WTC11 (cell line): ENCODE results near the gene MTHFD1L. TPM values are rescaled to one million over a fixed set of nuclear protein-coding genes. Genes with fewer than 3 reads are reported as not detected.

Experiments used
- ATAC-seq: fragments of 200-7000 bp; cut with Tn5 transposase; 2 replicates; pipeline ENCODE4 v1.10.0; 2021; ENCODE audit warnings: mild to moderate bottlenecking, moderate library complexity
- CTCF ChIA-PET: fragments of 300-600 bp; sonication (Branson Sonifier 250); formaldehyde crosslinking; loops from one replicate; lab custom pipeline; 2021; ENCODE audit warnings: antibody characterized with exemption; lab: Charles Lee
- POLR2A ChIA-PET: fragments of 350-600 bp; sonication (Branson Sonifier 250); formaldehyde crosslinking; loops from one replicate; lab custom pipeline; 2021; ENCODE audit warnings: antibody characterized with exemption; lab: Charles Lee
- DNase-seq: peaks from one replicate; pipeline ENCODE4 v3.0.0; 2021; ENCODE audit warnings: low spot score
- H3K27ac Mint-ChIP-seq: 2 replicates; pipeline ENCODE4 v1.8.0; 2021; ENCODE audit warnings: mixed read lengths
- H3K27me3 Mint-ChIP-seq: 2 replicates; pipeline ENCODE4 v1.8.0; 2021; ENCODE audit warnings: low read depth, mild to moderate bottlenecking, moderate library complexity, mixed read lengths
- H3K36me3 Mint-ChIP-seq: 2 replicates; pipeline ENCODE4 v1.8.0; 2021; ENCODE audit warnings: mixed read lengths
- H3K4me1 Mint-ChIP-seq: 2 replicates; pipeline ENCODE4 v1.8.0; 2022; ENCODE audit warnings: mixed read lengths
- H3K4me3 Mint-ChIP-seq: 2 replicates; pipeline ENCODE4 v1.8.0; 2021; ENCODE audit warnings: mild to moderate bottlenecking, moderate library complexity, mixed read lengths
- H3K9me3 Mint-ChIP-seq: 2 replicates; pipeline ENCODE4 v1.8.0; 2021; ENCODE audit warnings: mixed read lengths
- AR ChIP-seq: fragments of 250-450 bp; sonication (Bioruptor Pico); IDR thresholded peaks from 2 replicates; pipeline ENCODE4 v1.9.0; 2021; ENCODE audit warnings: mild to moderate bottlenecking
- ATF2 ChIP-seq: sonication (generic); formaldehyde crosslinking; IDR thresholded peaks from 2 replicates; pipeline ENCODE4 v1.8.1; 2022; ENCODE audit warnings: low read depth, missing genetic modification reagents, borderline replicate concordance
- CDX4 ChIP-seq: fragments of 250-450 bp; sonication (Bioruptor Pico); IDR thresholded peaks from 2 replicates; pipeline ENCODE4 v1.9.0; 2021; ENCODE audit warnings: moderate library complexity, mild to moderate bottlenecking, inconsistent platforms, borderline replicate concordance
- CREB1 ChIP-seq: sonication (generic); formaldehyde crosslinking; IDR thresholded peaks from 2 replicates; pipeline ENCODE4 v1.8.0; 2023; ENCODE audit warnings: mild to moderate bottlenecking, missing genetic modification reagents
- E2F4 ChIP-seq: sonication (generic); formaldehyde crosslinking; IDR thresholded peaks from 2 replicates; pipeline ENCODE4 v1.8.1; 2022; ENCODE audit warnings: low read depth, mild to moderate bottlenecking, moderate library complexity, missing genetic modification reagents, borderline replicate concordance
- E2F5 ChIP-seq: sonication (generic); formaldehyde crosslinking; IDR thresholded peaks from 2 replicates; pipeline ENCODE4 v1.8.1; 2022; ENCODE audit warnings: mild to moderate bottlenecking, moderate library complexity, missing genetic modification reagents
- FOXJ3 ChIP-seq: sonication (generic); formaldehyde crosslinking; IDR thresholded peaks from 2 replicates; pipeline ENCODE4 v1.9.0; 2021; ENCODE audit warnings: missing genetic modification reagents, mild to moderate bottlenecking, borderline replicate concordance
- FOXK1 ChIP-seq: sonication (generic); formaldehyde crosslinking; IDR thresholded peaks from 2 replicates; pipeline ENCODE4 v1.8.0; 2022; ENCODE audit warnings: mild to moderate bottlenecking, moderate library complexity, missing genetic modification reagents
- GABPB1 ChIP-seq: sonication (generic); formaldehyde crosslinking; IDR thresholded peaks from 2 replicates; pipeline ENCODE4 v1.8.1; 2023; ENCODE audit warnings: mild to moderate bottlenecking, missing genetic modification reagents
- JAZF1 ChIP-seq: fragments of 250-450 bp; sonication (Bioruptor Pico); IDR thresholded peaks from 2 replicates; pipeline ENCODE4 v1.9.0; 2021; ENCODE audit warnings: moderate library complexity, mild to moderate bottlenecking, inconsistent platforms
- MLX ChIP-seq: sonication (generic); formaldehyde crosslinking; IDR thresholded peaks from 2 replicates; pipeline ENCODE4 v1.8.1; 2023; ENCODE audit warnings: mild to moderate bottlenecking, missing genetic modification reagents, moderate library complexity
- NFATC4 ChIP-seq: fragments of 250-450 bp; sonication (Bioruptor Pico); IDR thresholded peaks from 2 replicates; pipeline ENCODE4 v1.9.0; 2021; ENCODE audit warnings: mild to moderate bottlenecking
- PRDM15 ChIP-seq: sonication (generic); formaldehyde crosslinking; IDR thresholded peaks from 2 replicates; pipeline ENCODE4 v1.8.0; 2022; ENCODE audit warnings: missing genetic modification reagents
- SMAD3 ChIP-seq: sonication (generic); formaldehyde crosslinking; IDR thresholded peaks from 2 replicates; pipeline ENCODE4 v1.8.0; 2022; ENCODE audit warnings: missing genetic modification reagents, mild to moderate bottlenecking, borderline replicate concordance
- TCF7 ChIP-seq: sonication (generic); formaldehyde crosslinking; IDR thresholded peaks from 2 replicates; pipeline ENCODE4 v1.8.0; 2022; ENCODE audit warnings: mild to moderate bottlenecking, low read depth, missing genetic modification reagents, moderate library complexity
- TEAD4 ChIP-seq: sonication (generic); formaldehyde crosslinking; IDR thresholded peaks from 2 replicates; pipeline ENCODE4 v1.8.0; 2022; ENCODE audit warnings: mild to moderate bottlenecking, missing genetic modification reagents
- TP53 ChIP-seq: sonication (generic); formaldehyde crosslinking; IDR thresholded peaks from 2 replicates; pipeline ENCODE4 v1.8.1; 2023; ENCODE audit warnings: mild to moderate bottlenecking, missing genetic modification reagents
- ZBTB21 ChIP-seq: sonication (generic); formaldehyde crosslinking; IDR thresholded peaks from 2 replicates; pipeline ENCODE4 v1.8.1; 2023; ENCODE audit warnings: mild to moderate bottlenecking, missing genetic modification reagents, borderline replicate concordance
- ZBTB43 ChIP-seq: sonication (generic); formaldehyde crosslinking; IDR thresholded peaks from 2 replicates; pipeline ENCODE4 v1.8.1; 2023; ENCODE audit warnings: mild to moderate bottlenecking, missing genetic modification reagents
- ZNF281 ChIP-seq: sonication (generic); formaldehyde crosslinking; IDR thresholded peaks from 2 replicates; pipeline ENCODE4 v1.8.0; 2023; ENCODE audit warnings: mild to moderate bottlenecking, missing genetic modification reagents
- ZNF396 ChIP-seq: fragments of 250-450 bp; sonication (Bioruptor Pico); IDR thresholded peaks from 2 replicates; pipeline ENCODE4 v1.8.0; 2021; ENCODE audit warnings: mild to moderate bottlenecking, moderate library complexity, borderline replicate concordance
- total RNA-seq: library from RNA; stranded (reverse); gene quantifications from 3 replicates; pipeline ENCODE4 v1.2.3, GENCODE V29; 2021

Gene MTHFD1L
- total RNA-seq, 1 experiment from 2014 or later = 104 TPM

- no peak for TF ChIP-seq E2F5 (CRISPR knock-in tag)
- no peak for TF ChIP-seq CREB1 (CRISPR knock-in tag)
- TF ChIP-seq GABPB1 = no peak
- TF ChIP-seq CDX4 = no peak
- 0 out of 2 replicates have a peak, but pooled peaks have one; percentile 45 for TF ChIP-seq TP53
- no peak for TF ChIP-seq ZNF281 (CRISPR knock-in tag)
- TF ChIP-seq ZBTB21 (CRISPR knock-in tag) = 0 out of 2 replicates have a peak, but pooled peaks have one; percentile 26
- no peak for TF ChIP-seq ZNF396 (CRISPR knock-in tag)
- TF ChIP-seq TEAD4 (CRISPR knock-in tag) = no peak
- no peak for TF ChIP-seq PRDM15
- no peak for TF ChIP-seq FOXJ3
- no peak for TF ChIP-seq SMAD3
- TF ChIP-seq NFATC4 (CRISPR knock-in tag) = no peak
Measured at GRCh38 chr6:151128763-151129370, 263.4 kb downstream of the MTHFD1L start (continued).

- no peak for DNase-seq
- Mint-ChIP-seq H3K9me3 (peaks cover 36% of the 10 kb centered on the region), H3K36me3 (peaks cover 20% of the 10 kb centered on the region), H3K4me1 (peaks cover 43% of the 10 kb centered on the region), H3K4me3 (no peak overlapping the region), H3K27me3 (peaks cover 24% of the 10 kb centered on the region), H3K27ac (no peak overlapping the region)
- ChIA-PET CTCF (no interaction called here), POLR2A (no interaction called here)
- ATAC-seq = no peak
- no peak for TF ChIP-seq TCF7 (CRISPR knock-in tag)
- no peak for TF ChIP-seq ATF2 (CRISPR knock-in tag)
- TF ChIP-seq E2F4 (CRISPR knock-in tag) = no peak
- TF ChIP-seq MLX (CRISPR knock-in tag) = no peak
- no peak for TF ChIP-seq FOXK1 (CRISPR knock-in tag)
- no peak for TF ChIP-seq AR (CRISPR knock-in tag)
- no peak for TF ChIP-seq JAZF1 (CRISPR knock-in tag)
- no peak for TF ChIP-seq ZBTB43 (CRISPR knock-in tag)
- TF ChIP-seq TEAD4 (CRISPR knock-in tag) = no peak
Measured at GRCh38 chr6:151130329-151130728, 264.8 kb downstream of the MTHFD1L start.
